IPS-18c (cell line): ENCODE data around the gene AGRN.
"Not testable (repeated sequence)": the region's sequence is repeated elsewhere in the genome, so short reads cannot be mapped to it uniquely, and the experiment has no call there.

Source experiments
- H3K4me3 ChIP-seq: 2 replicates; pipeline ENCODE4 v1.7.0; 2013; ENCODE audit warnings: low read depth, mild to moderate bottlenecking, low read length, moderate library complexity; ENCODE audit not compliant: insufficient read depth
- H3K9me3 ChIP-seq: one replicate; pipeline ENCODE4 v1.6.1; 2013; ENCODE audit warnings: mild to moderate bottlenecking, low read length, moderate library complexity; ENCODE audit not compliant: control insufficient read depth, insufficient read depth

Gene AGRN

DNA sequence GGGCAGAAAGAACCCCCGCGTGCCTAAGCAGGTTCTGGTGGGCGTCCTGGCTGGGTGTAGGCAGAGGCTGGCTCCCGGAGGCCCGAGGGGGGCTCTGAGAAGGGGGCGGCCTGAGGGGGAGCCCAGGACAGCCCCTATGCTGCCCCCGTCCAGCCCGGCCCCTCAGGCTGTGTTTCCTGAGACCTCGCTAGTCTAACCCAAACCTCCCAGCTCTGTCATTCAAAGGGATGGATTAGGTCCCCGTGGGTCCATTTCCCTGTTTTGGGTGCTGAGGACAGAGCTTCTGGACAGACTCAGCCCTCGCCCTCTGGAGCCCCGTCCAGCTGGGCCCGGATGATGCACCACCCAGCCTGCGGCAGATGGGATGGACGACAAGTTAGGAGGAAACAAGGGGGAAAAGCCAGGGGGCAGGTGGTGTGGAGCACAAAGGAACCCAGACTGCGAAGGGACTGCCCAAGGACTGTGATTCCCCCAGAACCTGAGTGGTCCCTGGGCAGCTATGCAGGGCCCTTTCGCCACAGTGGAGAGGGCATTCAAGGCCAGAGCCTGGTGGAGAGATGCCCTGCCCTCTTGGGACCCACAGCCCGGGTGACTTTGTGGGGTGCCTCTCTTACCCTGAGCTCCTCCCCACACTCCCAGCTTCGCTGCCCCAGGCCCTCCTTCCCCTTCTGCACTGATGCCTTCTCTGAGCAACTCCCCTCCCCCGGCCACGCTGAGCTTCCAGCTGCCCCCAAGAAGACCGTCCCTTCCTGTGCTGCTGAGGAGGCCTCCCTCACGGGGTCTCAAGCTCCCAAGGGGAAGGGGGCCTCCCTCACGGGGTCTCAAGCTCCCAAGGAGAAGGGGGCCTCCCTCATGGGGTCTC, 22.8 kb upstream of the AGRN start:
- no peak overlapping the region for H3K4me3 ChIP-seq
- peaks cover 2% of the 10 kb centered on the region for H3K9me3 ChIP-seq

DNA sequence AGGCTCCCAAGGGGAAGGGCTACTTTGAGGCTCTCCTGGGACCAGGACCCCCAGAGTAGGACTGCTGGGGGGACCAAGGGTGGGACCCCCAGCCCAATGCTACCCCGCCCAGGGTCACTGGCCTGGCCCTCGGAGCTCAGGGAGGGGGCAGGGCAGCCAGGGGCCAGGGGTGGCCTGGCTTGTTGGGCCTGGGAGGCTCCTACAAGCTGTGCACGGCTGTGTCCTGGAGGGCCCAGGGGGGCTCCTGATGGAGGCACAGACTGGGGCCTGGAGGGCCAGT, 22.3 kb upstream of the AGRN start:
- no peak overlapping the region for H3K4me3 ChIP-seq

DNA sequence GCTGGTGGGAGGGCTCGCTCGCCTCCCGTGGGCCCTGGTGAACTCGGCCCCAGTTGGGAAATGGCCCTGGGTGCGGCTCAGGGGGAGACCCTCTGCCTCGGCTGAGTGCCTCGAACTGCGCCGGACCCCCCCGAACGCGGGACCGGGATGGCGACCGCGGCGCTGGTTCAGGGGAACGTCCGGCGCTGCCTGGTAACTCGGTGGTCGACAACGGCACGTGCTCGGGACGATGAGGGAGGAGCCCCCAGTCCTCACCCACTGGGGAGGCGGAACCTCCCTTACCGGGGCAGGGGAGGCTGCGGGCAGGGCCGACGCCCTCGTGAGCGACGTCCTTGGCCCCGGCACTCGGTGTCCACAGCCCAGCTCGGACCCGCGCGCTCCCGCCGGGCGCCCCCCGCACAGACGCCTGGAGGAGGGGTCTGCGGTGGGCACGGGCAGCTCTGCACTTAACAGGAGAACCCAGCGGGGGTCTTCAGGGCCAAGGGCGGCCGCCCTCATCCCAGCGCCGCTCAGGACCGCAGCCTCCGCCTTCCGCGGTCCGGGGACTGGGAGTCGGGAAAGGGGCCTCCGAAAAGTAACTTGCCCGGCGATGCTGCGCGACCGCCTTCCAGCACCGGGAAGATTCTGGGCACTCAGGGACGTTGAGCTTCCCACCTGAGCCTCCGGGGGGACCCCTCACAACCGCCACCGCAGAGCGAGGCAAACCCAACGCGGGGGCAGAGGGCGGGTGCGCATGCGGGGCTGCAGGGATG, 21.8 kb upstream of the AGRN start:
- peak overlapping the region; percentile 41 for H3K4me3 ChIP-seq
- H3K9me3 ChIP-seq = peaks cover 2% of the 10 kb centered on the region

More for the DNA sequence above, 22.3 kb upstream of the AGRN start:
- H3K9me3 ChIP-seq = peaks cover 2% of the 10 kb centered on the region

- H3K4me3 ChIP-seq = peak overlapping the region; percentile 67
- peaks cover 2% of the 10 kb centered on the region for H3K9me3 ChIP-seq
Observed at GRCh38 chr1:998745-998994, 21.2 kb upstream of the AGRN start.

DNA sequence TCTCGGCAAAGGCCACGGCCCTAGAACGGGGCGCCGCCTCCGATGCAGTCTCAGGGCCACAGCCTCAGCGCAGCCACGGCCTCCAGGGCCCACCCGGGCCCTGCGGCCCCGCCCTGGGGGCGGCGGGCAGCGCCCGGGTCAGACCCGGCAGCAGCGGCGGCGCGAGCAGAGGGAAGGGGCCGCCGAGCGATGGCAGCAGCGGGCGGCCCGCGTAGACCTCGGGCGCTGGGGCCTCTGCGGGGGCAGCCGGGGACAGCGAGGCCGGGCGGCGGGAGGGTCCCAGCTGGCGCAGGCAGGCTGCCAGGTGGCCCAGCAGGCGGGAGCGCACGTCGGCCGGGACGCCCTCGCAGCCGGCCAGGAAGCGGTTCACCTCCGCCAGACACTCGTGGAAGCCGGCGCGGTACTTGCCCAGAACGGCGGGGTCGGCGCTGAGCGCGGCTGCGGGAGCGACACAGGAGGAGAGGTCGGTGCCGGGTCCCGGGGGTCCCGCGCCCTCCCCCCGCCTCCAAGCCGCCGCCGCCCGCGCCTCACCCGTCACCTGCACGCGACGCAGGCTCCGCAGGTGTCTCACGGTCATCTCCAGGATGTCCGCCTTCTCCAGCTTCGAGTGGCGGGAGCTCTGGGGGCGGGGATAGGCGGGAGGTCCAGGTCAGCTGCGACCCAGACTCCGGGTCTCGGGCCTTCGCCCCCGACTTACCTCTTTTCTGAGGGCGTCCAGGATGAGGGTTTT, 20.8 kb upstream of the AGRN start:
- peak overlapping the region; percentile 67 for H3K4me3 ChIP-seq
- peaks cover 2% of the 10 kb centered on the region for H3K9me3 ChIP-seq

- Histone ChIP-seq H3K9me3 (no peaks in the 10 kb centered on the region), H3K4me3 (peak within 1 kb of the TSS; percentile 67)
Observed at GRCh38 chr1:999725-1000356, 20.1 kb upstream of the AGRN start, which contains the start of gene HES4. TSS of gene HES4 (minus strand) at chr1:1000097. CDS start at chr1:999973, 124 bp downstream.

- peak overlapping the region; percentile 67 for H3K4me3 ChIP-seq
- H3K9me3 ChIP-seq = no peaks in the 10 kb centered on the region
Observed at GRCh38 chr1:1000357-1001056, 19.4 kb upstream of the AGRN start.

- Histone ChIP-seq H3K4me3 (peak overlapping the region; percentile 67), H3K9me3 (no peaks in the 10 kb centered on the region)
Observed at GRCh38 chr1:1001057-1001783, 18.7 kb upstream of the AGRN start.

GRCh38 chr1:1003618-1004419, 16.1 kb upstream of the AGRN start:
- no peak overlapping the region for H3K4me3 ChIP-seq
- no peaks in the 10 kb centered on the region for H3K9me3 ChIP-seq

DNA sequence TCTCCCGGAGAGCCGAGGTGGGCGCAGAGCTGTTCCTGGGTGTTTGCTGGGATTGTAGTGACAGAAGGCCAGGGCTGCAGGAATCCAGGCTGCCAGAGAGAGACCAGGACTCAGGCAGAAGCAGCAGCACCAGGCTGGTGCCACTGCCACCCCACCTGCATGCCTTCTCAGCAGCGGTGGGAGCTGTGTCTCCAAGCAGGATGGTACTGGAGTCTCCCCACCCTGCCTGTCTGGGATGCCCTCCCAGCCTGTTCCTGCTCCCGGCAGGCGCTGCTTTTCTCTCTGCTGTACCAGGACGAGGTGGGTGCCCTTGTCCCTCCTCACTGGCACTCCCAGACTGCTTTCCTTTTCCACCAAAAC, 15.5 kb upstream of the AGRN start:
- H3K4me3 ChIP-seq = no peak overlapping the region
- H3K9me3 ChIP-seq = no peaks in the 10 kb centered on the region

- Histone ChIP-seq H3K9me3 (no peaks in the 10 kb centered on the region), H3K4me3 (no peak overlapping the region)
Observed at GRCh38 chr1:1004780-1005697, 14.9 kb upstream of the AGRN start.

DNA sequence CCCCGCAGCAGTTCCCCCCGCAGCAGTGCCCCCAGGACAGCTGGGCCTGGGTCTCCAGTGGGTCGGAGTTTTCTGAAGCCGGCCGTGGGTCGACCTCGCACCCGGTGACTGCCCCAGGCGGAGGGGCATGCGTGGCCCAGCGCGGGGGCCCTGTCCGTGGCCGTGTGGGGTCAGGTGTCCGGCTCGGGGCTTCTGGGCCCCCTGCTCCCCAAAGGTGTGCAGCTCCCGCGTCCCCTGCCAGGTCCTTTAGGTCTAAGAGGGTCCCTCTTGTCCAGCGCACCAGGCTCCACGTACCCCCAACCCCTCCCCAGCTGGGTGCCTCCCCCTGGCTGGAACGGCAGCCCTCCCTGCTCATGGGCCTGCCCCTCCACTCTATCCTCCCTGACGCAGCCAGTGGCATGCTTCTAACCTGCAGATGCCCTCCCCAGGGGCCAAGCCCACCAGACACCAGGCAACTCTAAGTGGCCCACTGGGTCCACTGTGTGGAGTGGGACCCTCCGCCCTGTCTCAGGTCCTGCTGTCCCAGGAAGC, 14.1 kb upstream of the AGRN start:
- Histone ChIP-seq H3K4me3 (no peak overlapping the region), H3K9me3 (no peaks in the 10 kb centered on the region)

- no peaks in the 10 kb centered on the region for H3K9me3 ChIP-seq
- H3K4me3 ChIP-seq = no peak overlapping the region
Observed at GRCh38 chr1:1006305-1007159, 13.4 kb upstream of the AGRN start.

GRCh38 chr1:1010131-1010530, 9.8 kb upstream of the AGRN start:
- H3K9me3 ChIP-seq, H3K4me3 ChIP-seq: not testable (repeated sequence)
